DMS53 treated with DMSO at 0.1 percent for 48 hours (cell line): Measurements from ENCODE around the gene CORO7.
"Not testable (repeated sequence)": the region's sequence is repeated elsewhere in the genome, so short reads cannot be mapped to it uniquely, and the experiment has no call there.

Experiments
- DNase-seq: peaks from one replicate; lab custom pipeline; 2025; ENCODE audit not compliant: unreplicated experiment; lab: John Stamatoyannopoulos, UW

The CORO7 gene

DNA sequence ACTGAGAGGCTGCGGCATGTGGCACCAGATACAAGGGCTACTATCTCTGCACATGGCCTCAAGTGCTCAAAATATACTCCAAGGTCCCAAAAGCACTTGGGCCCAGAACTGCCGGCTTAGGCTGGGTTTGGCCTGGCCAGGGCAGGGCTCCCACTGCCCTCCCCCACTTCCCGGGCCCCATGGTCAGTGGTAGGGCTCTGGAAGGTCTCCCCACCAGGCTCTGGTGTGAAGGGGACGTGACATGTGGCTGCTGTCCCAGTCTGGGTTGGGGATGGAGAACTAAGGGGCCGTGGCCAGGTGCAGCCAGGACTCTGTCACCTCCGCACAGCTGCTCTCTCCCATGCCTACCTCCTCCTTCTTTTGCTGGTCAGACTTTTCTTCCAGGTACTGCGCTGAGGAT, 59.6 kb downstream of the CORO7 start:
- DNase-seq = no peak

DNA sequence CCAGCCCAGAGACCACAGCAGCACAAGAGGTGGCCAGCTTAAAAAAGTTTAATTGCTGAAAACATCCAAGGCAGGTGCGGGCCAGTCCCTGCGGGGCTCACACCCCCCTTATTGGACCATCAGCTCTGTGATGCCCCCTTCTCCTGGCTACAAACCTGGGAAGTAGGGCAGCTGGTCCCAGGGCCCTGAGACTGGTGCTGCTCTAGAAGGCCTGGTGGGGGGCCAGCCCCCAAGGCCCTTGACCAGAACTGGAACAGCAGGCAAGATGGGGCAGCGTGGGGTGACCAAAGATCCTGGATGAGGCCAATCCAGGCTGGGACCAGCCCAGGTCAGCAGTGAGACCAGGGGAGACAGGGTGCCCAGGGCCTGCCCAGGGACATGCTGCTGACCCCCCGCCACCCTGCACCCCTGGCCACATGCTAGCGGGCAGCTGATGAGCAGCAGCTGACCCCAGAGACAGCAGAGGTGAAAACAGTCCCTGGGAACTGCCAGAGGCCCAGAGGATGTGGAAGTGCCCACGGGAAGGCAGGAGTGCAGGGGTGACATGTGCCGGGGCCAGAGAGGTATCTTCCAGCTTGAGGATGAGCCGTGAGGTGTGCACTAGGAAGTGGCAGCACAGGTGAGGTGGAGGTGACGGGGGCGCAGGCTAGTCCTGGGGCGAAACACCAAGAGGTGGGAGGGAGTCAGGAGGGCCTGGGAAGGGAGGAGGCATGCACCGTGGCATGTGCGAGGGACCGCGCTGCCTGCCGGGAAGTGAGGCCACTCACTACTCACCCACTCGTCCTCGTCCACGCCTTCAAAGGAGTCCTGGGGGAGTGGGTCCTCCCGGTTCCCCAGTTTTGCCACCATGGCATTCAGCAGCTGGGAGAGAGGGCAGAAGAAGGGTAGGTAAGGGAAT, 61.6 kb downstream of the CORO7 start:
- DNase-seq = no peak

DNA sequence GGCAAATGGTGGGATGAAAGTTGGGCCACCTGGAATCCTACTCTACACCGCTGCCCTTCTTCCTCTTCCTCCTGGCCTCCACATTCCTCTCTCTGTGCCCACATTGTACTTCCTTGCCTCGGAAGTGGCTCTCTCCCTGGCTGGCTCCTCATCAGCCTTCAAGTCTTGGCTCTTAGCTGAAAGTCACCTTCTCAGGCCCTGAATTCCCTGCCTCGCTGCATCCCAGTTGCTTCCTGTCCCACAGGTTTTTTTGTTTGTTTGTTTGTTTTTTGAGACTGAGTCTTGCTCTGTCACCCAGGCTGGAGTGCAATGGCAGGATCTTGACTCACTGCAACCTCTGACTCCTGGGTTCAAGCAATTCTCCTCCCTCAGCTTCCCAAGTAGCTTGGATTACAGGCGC, 62.7 kb downstream of the CORO7 start:
- no peak for DNase-seq

DNA sequence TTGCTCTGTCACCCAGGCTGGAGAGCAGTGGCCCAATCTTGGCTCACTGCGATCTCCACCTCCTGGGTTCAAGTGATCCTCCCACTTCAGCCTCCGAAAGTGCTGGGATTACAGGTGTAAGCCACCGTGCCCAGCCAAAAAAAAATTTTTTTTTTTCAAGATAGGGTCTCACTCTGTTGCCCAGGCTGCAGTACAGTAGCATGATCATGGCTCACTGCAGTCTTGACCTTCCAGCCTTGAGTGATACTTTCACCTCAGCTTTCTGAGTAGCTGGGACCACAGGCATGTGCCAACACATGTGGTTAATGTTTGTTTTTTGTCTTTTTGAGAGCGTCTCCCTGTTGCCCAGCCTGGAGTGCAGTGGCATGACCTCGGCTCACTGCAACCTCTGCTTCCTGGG, 63.6 kb downstream of the CORO7 start:
- DNase-seq = no peak

- DNase-seq = no peak
These were observed 64.5 kb downstream of the CORO7 start for GRCh38 chr16:4351880-4352279.

GRCh38 chr16:4350787-4351659, 65.4 kb downstream of the CORO7 start, which contains the start of gene PAM16:
Gene PAM16 (minus strand): TSS chr16:4351321. CDS start chr16:4351234, 87 bp downstream.
- DNase-seq = peak; percentile 75

DNA sequence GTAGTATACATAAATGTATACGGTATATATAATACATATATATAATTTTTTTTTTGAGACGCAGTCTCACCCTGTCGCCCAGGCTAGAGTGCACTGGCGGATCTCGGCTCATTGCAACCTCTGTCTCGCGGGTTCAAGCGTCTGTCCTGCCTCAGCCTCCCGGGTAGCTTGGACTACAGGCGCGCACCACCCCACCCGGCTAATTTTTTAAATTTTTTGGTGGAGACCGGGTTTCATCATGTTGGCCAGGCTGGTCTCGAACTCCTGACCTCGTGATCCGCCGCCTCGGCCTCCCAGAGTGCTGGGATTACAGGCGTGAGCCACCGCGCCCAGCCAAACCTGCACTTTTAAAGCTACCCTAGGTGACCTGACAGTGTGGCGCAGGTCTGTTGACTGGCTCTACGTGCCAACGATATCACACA, 66.0 kb downstream of the CORO7 start:
- DNase-seq = no peak

GRCh38 chr16:4349332-4349731, 67.1 kb downstream of the CORO7 start:
- no peak for DNase-seq

- no peak for DNase-seq
These were observed 68.5 kb downstream of the CORO7 start for GRCh38 chr16:4347765-4348509.

GRCh38 chr16:4347010-4347409, 69.4 kb downstream of the CORO7 start:
- no peak for DNase-seq

- peak; percentile 42 for DNase-seq
These were observed 70.3 kb downstream of the CORO7 start for GRCh38 chr16:4345836-4346781.

GRCh38 chr16:4344983-4345835, 71.2 kb downstream of the CORO7 start:
- DNase-seq = peak; percentile 51

DNA sequence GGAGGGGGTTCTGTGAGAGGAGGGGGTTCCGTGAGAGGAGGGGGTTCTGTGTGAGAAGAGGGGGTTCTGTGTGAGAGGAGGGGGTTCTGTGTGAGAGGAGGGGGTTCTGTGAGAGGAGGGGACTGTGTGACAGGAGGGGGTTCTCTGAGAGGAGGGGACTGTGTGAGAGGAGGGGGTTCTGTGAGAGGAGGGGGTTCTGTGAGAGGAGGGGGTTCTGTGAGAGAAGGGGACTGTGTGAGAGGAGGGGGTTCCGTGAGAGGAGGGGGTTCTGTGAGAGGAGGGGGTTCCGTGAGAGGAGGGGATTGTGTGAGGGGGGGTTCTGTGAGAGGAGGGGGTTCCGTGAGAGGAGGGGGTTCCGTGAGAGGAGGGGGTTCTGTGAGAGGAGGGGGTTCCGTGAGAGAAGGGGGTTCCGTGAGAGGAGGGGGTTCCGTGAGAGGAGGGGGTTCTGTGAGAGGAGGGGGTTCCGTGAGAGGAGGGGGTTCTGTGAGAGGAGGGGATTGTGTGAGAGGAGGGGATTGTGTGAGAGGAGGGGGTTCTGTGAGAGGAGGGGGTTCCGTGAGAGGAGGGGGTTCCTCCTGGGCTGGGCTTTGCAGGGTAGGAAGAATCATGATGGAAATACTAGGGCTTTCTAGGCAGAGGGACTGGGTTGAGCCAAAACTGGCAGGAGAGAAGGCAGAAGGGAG, 72.0 kb downstream of the CORO7 start:
- not testable (repeated sequence) for DNase-seq

GRCh38 chr16:4342866-4343744, 73.3 kb downstream of the CORO7 start:
- no peak for DNase-seq

- DNase-seq = no peak
These were observed 75.1 kb downstream of the CORO7 start for GRCh38 chr16:4341250-4341649.

DNA sequence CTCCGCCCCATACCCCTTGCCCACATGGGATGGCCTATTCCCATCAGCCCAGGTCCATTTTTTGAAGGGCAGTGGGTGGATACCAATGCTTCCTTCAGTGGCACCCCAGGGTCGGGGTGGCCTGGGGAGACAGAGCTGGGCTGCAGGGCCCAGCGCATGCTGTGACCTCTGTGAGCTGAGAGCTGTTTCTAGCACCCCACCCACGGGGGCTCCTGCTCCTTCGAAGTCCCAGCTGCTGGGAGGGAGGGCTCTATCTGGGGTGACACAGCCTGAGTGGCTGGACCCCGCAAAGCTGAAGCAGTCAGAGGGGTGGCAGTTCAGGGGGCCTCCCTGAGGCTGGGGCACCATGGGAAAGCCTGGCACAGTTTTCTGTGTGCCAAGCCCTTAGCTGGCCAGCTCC, 76.0 kb downstream of the CORO7 start:
- no peak for DNase-seq

DNA sequence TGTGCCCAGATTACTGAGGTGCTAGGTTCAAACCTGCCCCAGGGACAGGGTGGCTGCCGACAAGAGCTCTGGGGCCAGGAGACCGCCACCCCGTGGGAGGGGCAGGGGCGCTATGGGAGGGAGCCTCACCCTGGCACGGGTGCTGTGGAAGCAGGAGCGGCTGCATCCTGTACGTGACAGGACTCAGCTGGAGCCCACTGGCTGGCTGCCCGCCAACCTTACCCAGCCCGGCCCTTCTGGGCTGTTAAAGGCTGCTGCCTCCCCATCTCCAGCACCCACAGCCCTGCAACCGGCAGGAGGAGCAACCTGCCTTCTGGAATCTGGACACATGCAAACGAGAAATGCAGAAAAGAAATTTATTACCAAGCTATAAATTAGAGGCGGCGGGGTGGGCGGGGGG, 76.5 kb downstream of the CORO7 start:
- DNase-seq = no peak

DNA sequence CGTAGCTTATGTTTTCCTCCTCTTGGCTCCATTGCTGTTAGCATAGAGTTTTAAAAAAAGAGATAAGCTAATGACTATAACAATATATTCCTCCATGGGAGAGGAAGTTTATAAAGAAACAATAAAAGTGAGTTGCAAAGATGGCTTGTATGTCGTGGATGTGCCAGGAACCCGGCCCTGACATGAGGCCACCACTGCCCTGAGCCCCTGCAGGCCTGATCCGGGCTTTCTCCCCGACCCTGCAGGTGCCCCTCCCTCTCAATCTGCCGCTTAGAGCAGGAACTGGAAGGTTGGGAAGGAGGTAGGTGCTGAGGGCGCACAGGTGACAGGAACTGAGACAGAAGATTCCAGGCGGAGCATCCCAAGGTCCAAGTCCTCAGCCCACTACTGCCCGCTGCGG, 76.9 kb downstream of the CORO7 start:
- no peak for DNase-seq
